Psoas muscle (tissue), 8 donors: ENCODE measurements around the gene CRACDL. TPM values are rescaled to one million over a fixed set of nuclear protein-coding genes. Genes with fewer than 3 reads are reported as not detected.

Experiments used
- ATAC-seq, 4 donors: fragments of 200-7000 bp; cut with Tn5 transposase; one replicate each; pipeline ENCODE4 v1.9.1; 2020; ENCODE audit warnings: moderate library complexity in 3 of 4, mild to moderate bottlenecking in 2 of 4
- DNase-seq, 2 donors: peaks; one replicate each; pipeline ENCODE4 v3.0.0-alpha.2; 2020
- H3K27ac ChIP-seq: fragments of 200-600 bp; one replicate; pipeline ENCODE4 v1.8.0; 2022
- H3K27me3 ChIP-seq, 3 donors: fragments of 200-600 bp in 1 of 3; one replicate each; pipeline versions ENCODE4 v1.6.1 to v1.8.0; 2013 to 2022; ENCODE audit warnings: low read length in 2 of 3, mild to moderate bottlenecking in 2 of 3, moderate library complexity in 1 of 3; ENCODE audit not compliant: insufficient read depth in 3 of 3
- H3K36me3 ChIP-seq, 2 donors: fragments of 200-600 bp in 1 of 2; one replicate each; pipeline versions ENCODE4 v1.6.1 to v1.8.0; 2013 to 2022; ENCODE audit warnings: low read depth in 1 of 2, mild to moderate bottlenecking in 1 of 2, moderate library complexity in 1 of 2; ENCODE audit not compliant: insufficient read depth in 1 of 2
- H3K4me1 ChIP-seq: fragments of 200-600 bp; one replicate; pipeline ENCODE4 v1.8.0; 2022
- H3K4me3 ChIP-seq: fragments of 200-600 bp; one replicate; pipeline ENCODE4 v1.8.0; 2022; ENCODE audit warnings: mild to moderate bottlenecking
- H3K9me3 ChIP-seq: fragments of 200-600 bp; one replicate; pipeline ENCODE4 v1.8.0; 2022
- CTCF ChIP-seq: fragments of 200-600 bp; IDR thresholded peaks from one replicate; pipeline ENCODE4 v1.8.0; 2022; ENCODE audit warnings: antibody characterized with exemption
- WGBS, 3 donors: extraction: QIAGEN DNeasy Blood & Tissue Kit; methylation state at CpG; one replicate each; pipeline versions ENCODE4 v1.1.6 to v1.1.7; 2013; 5-methylcytosine and 5-hydroxymethylcytosine counted together
- intact Hi-C, 2 donors: fragments of 100-400 bp; cut with DNase I; formaldehyde crosslinking; loops; one replicate each; pipeline versions ENCODE4 v1.11.0 to v1.14.2; 2022
- polyA plus RNA-seq, 3 donors: library from polyadenylated mRNA; stranded (reverse); fragments of 200-250 nt; gene quantifications; one replicate each; pipeline ENCODE4 v1.2.3, GENCODE V29; 2013
- total RNA-seq, 4 donors: library from RNA; stranded (reverse); fragmentation: NEBNext Ultra II Directional in 2 of 4; extraction: Animal tissue kit (Norgen Biotek cat#: 25700) in 2 of 4; gene quantifications; one replicate each; pipeline versions ENCODE4 v1.2.1 to v1.2.4, GENCODE V29; 2021 to 2023
- donor health status: healthy with polysubstance abuse.
- donor health status: DM: no; HTN: no; CAD: no; lungs with moderate emphysema.
- donor health status: Bipolar disorder and iron deficiency.
- donor health status: healthy.
- donor health status: DM: yes; HTN: yes; CAD: no.
- donor health status: DM: no; HTN: no; CAD: no.
- donor health status: DM: no; HTN: no; CAD: no.
- donor health status: DM: yes; HTN: yes; CAD: no.

CRACDL gene
- total and polyA plus RNA-seq, 7 donors: 0.97 to 3.1 (median 2.3) TPM

- ATAC-seq (no peak), DNase-seq (no peak)
- WGBS, 3 donors: 71 to 79% (median 71%) methylated on average over 14 of the region's 14 CpGs
- H3K27ac ChIP-seq: no peak overlapping the region
- no peaks in the 10 kb centered on the region for H3K27me3 ChIP-seq
- intact Hi-C loops: no loop called here
- H3K9me3 ChIP-seq: no peaks in the 10 kb centered on the region
- H3K4me1 ChIP-seq: peaks cover 5% of the 10 kb centered on the region
- no peak overlapping the region for H3K4me3 ChIP-seq
- TF ChIP-seq CTCF: no peak
- H3K36me3 ChIP-seq: no peaks in the 10 kb centered on the region
Measured at GRCh38 chr2:98875081-98875728, 60.8 kb downstream of the CRACDL start.

- no peak for TF ChIP-seq CTCF
- H3K9me3 ChIP-seq: no peaks in the 10 kb centered on the region
- ATAC-seq (no peak), DNase-seq (no peak)
- no peak overlapping the region for H3K27ac ChIP-seq
- intact Hi-C loops: no loop called here
- H3K4me1 ChIP-seq: peaks cover 6% of the 10 kb centered on the region
- no peak overlapping the region for H3K4me3 ChIP-seq
- no peaks in the 10 kb centered on the region for H3K27me3 ChIP-seq
- WGBS, 3 donors: 90 to 92% (median 90%) methylated on average over 11 of the region's 11 CpGs
- no peaks in the 10 kb centered on the region for H3K36me3 ChIP-seq
Measured at GRCh38 chr2:98874186-98874689, 61.8 kb downstream of the CRACDL start.

GRCh38 chr2:98872526-98872925 lies 63.5 kb downstream of the CRACDL start:
- intact Hi-C loops: no loop called here
- Histone ChIP-seq H3K36me3 (no peaks in the 10 kb centered on the region), H3K9me3 (no peaks in the 10 kb centered on the region), H3K4me3 (no peak overlapping the region), H3K4me1 (peaks cover 6% of the 10 kb centered on the region), H3K27me3 (no peaks in the 10 kb centered on the region), H3K27ac (no peak overlapping the region)
- no peak for TF ChIP-seq CTCF
- ATAC-seq (no peak), DNase-seq (no peak)
- WGBS, 3 donors: 85 to 90% (median 88%) methylated on average over 10 of the region's 10 CpGs

GRCh38 chr2:98871506-98871905 lies 64.5 kb downstream of the CRACDL start:
- Histone ChIP-seq H3K4me1 (peaks cover 6% of the 10 kb centered on the region), H3K27me3 (no peaks in the 10 kb centered on the region), H3K36me3 (no peaks in the 10 kb centered on the region), H3K27ac (no peak overlapping the region), H3K4me3 (no peak overlapping the region), H3K9me3 (no peaks in the 10 kb centered on the region)
- WGBS, 3 donors: 87 to 92% (median 91%) methylated on average over 2 of the region's 2 CpGs
- no peak for ATAC-seq
- no peak for TF ChIP-seq CTCF
- no peak for DNase-seq
- intact Hi-C loops: no loop called here
